ENCODE results near the gene ANGPTL4.
"Not testable (repeated sequence)": the region's sequence is repeated elsewhere in the genome, so short reads cannot be mapped to it uniquely, and the experiment has no call there.

The ANGPTL4 gene

DNA sequence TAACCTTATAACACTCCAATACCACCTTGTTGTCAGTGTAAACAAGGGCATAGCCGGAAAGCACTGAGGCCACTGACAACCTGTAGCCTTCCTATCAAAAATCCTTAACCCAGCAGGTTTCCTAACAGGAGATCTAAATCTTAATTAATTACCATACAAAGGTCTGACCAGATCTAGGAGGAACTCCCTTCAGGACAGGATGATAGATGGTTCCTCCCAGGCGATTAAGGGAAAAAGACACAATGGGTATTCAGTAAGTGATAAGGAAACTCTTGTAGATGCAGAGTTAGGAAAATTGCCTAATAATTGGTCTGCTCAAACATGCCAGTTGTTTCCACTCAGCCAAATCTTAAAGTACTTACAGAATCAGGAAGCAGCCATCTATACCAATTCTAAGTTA lies 21.1 kb downstream of the ANGPTL4 start:
- not testable (repeated sequence) for DNase-seq (ENCODE audit: low read depth in 2 of 2); H3K4me3 ChIP-seq (replicated peaks in 1 of 2; ENCODE audit: low read depth in 2 of 2, low read length in 2 of 2)

DNA sequence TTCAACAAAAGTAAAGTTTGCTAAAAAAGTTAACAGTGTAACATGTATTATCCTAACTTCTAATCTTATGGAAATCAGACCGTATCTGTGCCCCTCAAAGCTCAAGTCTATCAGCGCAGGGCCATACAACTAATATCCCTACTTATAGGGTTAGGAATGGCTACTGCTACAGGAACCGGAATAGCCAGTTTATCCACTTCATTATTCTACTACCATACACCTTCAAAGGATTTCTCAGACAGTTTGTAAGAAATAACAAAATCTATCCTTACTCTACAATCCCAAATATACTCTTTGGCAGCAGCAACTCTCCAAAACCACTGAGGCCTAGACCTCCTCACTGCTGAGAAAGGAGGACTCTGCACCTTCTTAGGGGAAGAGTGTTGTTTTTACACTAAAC lies 21.6 kb downstream of the ANGPTL4 start:
- DNase-seq (ENCODE audit: low read depth in 2 of 2): not testable (repeated sequence)

DNA sequence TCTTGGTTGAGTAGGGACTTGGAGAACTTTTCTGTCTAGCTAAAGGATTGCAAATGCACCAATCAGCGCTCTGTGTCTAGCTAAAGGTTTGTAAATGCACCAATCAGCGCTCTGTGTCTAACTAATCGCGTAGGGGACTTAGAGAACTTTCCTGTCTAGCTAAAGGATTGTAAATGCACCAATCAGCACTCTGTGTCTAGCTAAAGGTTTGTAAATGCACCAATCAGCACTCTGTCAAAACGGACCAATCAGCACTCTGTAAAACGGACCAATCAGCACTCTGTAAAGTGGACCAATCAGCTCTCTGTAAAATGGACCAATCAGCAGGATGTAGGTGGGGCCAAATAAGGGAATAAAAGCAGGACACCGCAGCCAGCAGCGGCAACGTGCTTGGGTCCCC lies 22.5 kb downstream of the ANGPTL4 start:
- DNase-seq (ENCODE audit: low read depth in 2 of 2): not testable (repeated sequence)

More for the DNA sequence above, 21.6 kb downstream of the ANGPTL4 start:
- H3K4me3 ChIP-seq (replicated peaks in 1 of 2; ENCODE audit: low read depth in 2 of 2, low read length in 2 of 2): not testable (repeated sequence)

DNA sequence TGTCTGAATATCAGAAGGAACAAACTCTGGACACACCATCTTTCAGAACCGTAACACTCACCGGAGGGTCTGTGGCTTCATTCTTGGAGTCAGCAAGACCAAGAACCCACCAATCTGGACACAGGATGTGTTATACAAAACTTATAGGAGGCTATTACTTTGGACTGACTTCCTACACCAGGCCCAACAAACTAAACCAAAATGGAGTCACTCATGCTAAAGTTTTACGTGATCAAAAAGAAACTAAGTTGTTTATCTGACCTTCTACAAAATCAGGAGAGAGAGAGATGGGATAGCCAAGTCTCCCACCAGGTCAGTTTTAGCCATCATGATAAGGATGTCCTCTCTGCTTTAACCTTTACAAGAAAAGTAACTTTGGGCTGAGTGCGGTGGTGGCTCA lies 23.0 kb downstream of the ANGPTL4 start:
- no peak overlapping the region for H3K4me3 ChIP-seq (replicated peaks in 1 of 2; ENCODE audit: low read depth in 2 of 2, low read length in 2 of 2)
- DNase-seq (ENCODE audit: low read depth in 2 of 2): no peak
- TF ChIP-seq, protein P1, sequence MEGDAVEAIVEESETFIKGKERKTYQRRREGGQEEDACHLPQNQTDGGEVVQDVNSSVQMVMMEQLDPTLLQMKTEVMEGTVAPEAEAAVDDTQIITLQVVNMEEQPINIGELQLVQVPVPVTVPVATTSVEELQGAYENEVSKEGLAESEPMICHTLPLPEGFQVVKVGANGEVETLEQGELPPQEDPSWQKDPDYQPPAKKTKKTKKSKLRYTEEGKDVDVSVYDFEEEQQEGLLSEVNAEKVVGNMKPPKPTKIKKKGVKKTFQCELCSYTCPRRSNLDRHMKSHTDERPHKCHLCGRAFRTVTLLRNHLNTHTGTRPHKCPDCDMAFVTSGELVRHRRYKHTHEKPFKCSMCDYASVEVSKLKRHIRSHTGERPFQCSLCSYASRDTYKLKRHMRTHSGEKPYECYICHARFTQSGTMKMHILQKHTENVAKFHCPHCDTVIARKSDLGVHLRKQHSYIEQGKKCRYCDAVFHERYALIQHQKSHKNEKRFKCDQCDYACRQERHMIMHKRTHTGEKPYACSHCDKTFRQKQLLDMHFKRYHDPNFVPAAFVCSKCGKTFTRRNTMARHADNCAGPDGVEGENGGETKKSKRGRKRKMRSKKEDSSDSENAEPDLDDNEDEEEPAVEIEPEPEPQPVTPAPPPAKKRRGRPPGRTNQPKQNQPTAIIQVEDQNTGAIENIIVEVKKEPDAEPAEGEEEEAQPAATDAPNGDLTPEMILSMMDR (IDR thresholded peaks at IDR 0.05; ENCODE audit: low read depth, low read length): no peak

More for the DNA sequence above, 22.5 kb downstream of the ANGPTL4 start:
- H3K4me3 ChIP-seq (replicated peaks in 1 of 2; ENCODE audit: low read depth in 2 of 2, low read length in 2 of 2): not testable (repeated sequence)

DNA sequence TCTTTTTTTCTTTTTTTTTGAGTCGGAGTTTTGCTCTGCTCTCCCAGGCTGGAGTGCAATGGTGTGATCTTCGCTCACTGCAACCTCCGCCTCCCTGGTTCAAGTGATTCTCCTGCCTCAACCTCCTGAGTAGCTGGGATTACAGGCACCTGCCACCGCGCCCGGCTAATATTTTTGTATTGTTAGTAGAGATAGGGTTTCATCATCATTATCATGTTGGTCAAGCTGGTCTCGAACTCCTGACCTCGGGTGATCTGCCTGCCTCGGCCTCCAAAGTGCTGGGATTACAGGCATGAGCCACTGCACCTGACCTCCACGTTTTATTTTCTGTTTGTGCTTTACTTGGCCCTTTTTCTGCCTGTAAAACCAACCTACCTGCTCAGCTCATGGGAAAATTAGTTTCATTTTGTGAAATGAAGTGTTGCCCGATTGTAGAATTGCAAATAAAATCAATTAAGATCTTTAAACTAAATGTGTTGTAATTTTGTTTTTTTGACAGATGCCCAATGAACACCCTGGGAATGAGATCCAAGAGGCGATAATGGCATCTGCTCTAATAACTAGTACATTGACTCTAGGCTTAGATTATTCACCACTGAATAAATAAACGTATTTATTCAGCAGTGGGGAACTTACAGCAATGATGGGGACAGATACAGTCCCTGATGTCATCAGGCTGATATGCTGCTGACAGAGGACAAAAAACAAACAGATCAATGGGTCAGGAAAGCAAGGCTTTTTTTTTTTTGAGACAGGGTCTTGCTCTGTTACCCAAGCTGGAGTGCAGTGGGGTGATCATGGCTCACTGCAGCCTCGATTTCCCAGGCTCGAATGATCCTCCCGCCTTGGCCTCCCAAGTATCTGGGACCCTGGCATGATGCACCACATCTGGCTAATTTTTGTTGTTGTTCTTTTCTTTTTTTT lies 24.0 kb downstream of the ANGPTL4 start:
- no peak overlapping the region for H3K4me3 ChIP-seq (replicated peaks in 1 of 2; ENCODE audit: low read depth in 2 of 2, low read length in 2 of 2)
- TF ChIP-seq, protein P1 (IDR thresholded peaks at IDR 0.05; ENCODE audit: low read depth, low read length): no peak
- no peak for DNase-seq (ENCODE audit: low read depth in 2 of 2)

DNA sequence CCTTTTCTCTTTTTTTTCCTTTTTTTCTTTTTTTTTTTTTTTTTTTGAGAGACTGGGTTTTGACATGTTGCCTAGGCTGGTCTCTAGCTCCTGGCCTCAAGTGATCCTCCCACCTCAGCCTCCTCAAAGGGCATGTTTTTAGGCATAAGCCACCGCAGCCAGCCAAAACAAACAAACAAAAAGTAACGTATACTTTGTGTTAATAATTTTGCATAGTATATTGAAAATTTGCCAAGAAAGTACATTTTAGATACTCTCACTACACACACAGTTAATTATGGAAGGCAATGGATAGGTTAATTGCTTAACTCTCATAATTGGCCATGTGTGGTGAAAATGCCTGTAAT lies 24.6 kb downstream of the ANGPTL4 start:
- TF ChIP-seq, protein P1 (IDR thresholded peaks at IDR 0.05; ENCODE audit: low read depth, low read length): no peak
- H3K4me3 ChIP-seq (replicated peaks in 1 of 2; ENCODE audit: low read depth in 2 of 2, low read length in 2 of 2): no peak overlapping the region
- no peak for DNase-seq (ENCODE audit: low read depth in 2 of 2)

DNA sequence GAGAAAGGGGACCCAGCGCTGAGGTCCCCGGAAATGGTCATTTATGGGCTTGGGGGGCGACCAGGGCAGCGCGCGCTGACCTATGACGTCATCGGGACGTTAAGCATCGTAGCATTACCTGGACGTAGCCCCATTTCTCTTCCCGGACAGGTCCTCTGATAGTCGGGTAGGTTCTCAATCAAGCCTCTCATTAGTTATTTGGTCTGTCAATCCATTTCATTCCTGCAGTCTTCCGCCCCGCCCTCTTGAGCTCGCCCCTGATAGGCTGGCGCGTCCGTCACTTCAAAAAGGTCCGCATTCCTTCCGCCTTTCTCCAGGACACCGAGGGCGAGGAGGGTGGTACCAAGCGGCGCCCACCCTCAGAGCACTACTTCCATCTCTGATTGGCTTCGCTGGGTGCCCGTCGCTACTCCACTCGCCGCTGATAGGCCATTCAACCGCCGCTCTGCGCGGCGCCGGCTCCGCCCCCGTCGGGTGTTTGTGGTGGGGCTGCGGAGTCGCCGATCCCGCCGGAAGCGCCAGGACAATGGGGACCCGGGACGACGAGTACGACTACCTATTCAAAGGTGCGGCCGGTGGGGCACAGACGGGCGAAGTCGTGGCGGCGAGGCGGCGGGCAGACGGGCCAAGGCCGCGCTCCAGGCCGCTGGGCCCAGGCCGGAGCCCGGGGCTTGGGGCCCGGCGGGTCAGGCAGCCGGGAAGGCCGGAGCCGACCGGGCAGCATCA lies 26.1 kb downstream of the ANGPTL4 start, which contains the start of gene RAB11B:
RAB11B (plus strand) TSS at position 470 of the 726 bp plus-strand sequence; CDS start at position 527, 57 bp downstream.
- TF ChIP-seq, protein P1 (IDR thresholded peaks at IDR 0.05; ENCODE audit: low read depth, low read length): no peak
- peak; percentile 100 for DNase-seq (ENCODE audit: low read depth in 2 of 2)
- peak within 1 kb of the TSS; percentile 63 to 73 for H3K4me3 ChIP-seq (replicated peaks in 1 of 2; ENCODE audit: low read depth in 2 of 2, low read length in 2 of 2)

DNA sequence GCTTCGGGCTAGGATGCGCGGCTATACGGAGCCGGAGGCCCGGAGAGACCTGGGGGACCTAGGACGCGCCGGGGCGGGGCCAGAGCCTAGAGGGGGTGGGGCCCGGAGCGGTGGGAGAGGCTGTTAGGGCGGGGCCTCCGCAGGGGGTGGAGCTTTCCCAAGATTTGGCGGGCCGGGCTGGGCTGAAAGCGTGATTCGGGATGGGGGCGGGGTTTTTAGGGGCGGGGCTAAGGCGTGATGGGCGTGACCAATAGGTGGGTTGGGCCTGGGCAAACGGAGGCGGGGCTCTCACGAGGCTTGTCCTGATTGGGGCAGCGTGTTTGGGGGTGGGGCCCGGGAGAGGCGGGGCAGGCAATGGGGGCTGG lies 26.6 kb downstream of the ANGPTL4 start:
- DNase-seq (ENCODE audit: low read depth in 2 of 2): peak; percentile 96
- TF ChIP-seq, protein P1 (IDR thresholded peaks at IDR 0.05; ENCODE audit: low read depth, low read length): no peak
- H3K4me3 ChIP-seq (replicated peaks in 1 of 2; ENCODE audit: low read depth in 2 of 2, low read length in 2 of 2): peak overlapping the region; percentile 59 to 73

Data from cardiac fibroblast (primary cell).